Measurements from ENCODE around the gene TACC3.

Gene TACC3

GRCh38 chr4:1705732-1706131 is 15.6 kb upstream of the TACC3 start:
- no peak for DNase-seq

GRCh38 chr4:1706358-1706757 is 15.0 kb upstream of the TACC3 start:
- no peak for DNase-seq

GRCh38 chr4:1708581-1708980 is 12.7 kb upstream of the TACC3 start:
- DNase-seq = no peak

GRCh38 chr4:1711055-1711570 is 10.2 kb upstream of the TACC3 start:
- DNase-seq = no peak

- peak; percentile 28 for DNase-seq
Measured at GRCh38 chr4:1711571-1712215, 9.6 kb upstream of the TACC3 start.

GRCh38 chr4:1712216-1713002 is 8.9 kb upstream of the TACC3 start, which contains the start of gene SLBP:
SLBP (minus strand) TSS chr4:1712319; CDS start chr4:1712188, 131 bp downstream.
- peak; percentile 76 for DNase-seq

- DNase-seq = no peak
Measured at GRCh38 chr4:1713003-1713851, 8.1 kb upstream of the TACC3 start.

- DNase-seq = no peak
Measured at GRCh38 chr4:1714303-1715001, 6.9 kb upstream of the TACC3 start.

GRCh38 chr4:1715002-1715758 is 6.1 kb upstream of the TACC3 start:
- no peak for DNase-seq

GRCh38 chr4:1716065-1716945 is 5.0 kb upstream of the TACC3 start:
- no peak for DNase-seq

GRCh38 chr4:1717129-1718094 is 3.9 kb upstream of the TACC3 start:
- no peak for DNase-seq

- DNase-seq = no peak
Measured at GRCh38 chr4:1718095-1718850, 3.0 kb upstream of the TACC3 start.

- peak; percentile 22 for DNase-seq
Measured at GRCh38 chr4:1720163-1720983, 948 bp upstream of the TACC3 start.

GRCh38 chr4:1721666-1722550 is 587 bp downstream of the TACC3 start:
- DNase-seq = no peak

GRCh38 chr4:1722551-1723118 is 1.3 kb downstream of the TACC3 start:
- no peak for DNase-seq

GRCh38 chr4:1723131-1723801 is 1.9 kb downstream of the TACC3 start:
- no peak for DNase-seq
